A549 (cell line): ENCODE measurements around the gene PDLIM1. TPM values are rescaled to one million over a fixed set of nuclear protein-coding genes. Genes with fewer than 3 reads are reported as not detected.

ENCODE experiments used
- ATAC-seq, 2 experiments: fragments of 200-7000 bp in 1 of 2; fragments of >200 bp in 1 of 2; cut with Nextera tagmentation in 1 of 2; cut with Tn5 transposase in 1 of 2; 3 replicates each; pipeline versions ENCODE4 v1.8.0 to v1.9.1; 2018 to 2020; ENCODE audit warnings: mild to moderate bottlenecking in 1 of 2, moderate library complexity in 1 of 2
- CTCF ChIA-PET: fragments of 300-600 bp; sonication (Branson Sonifier 250); formaldehyde crosslinking; extraction: SDS; loops from one replicate; lab custom pipeline; 2021; ENCODE audit warnings: antibody characterized with exemption, inconsistent platforms; lab: Yijun Ruan, JAX
- POLR2A ChIA-PET: fragments of 350-600 bp; formaldehyde crosslinking; extraction: SDS; loops from one replicate; lab custom pipeline; 2021; ENCODE audit warnings: antibody characterized with exemption, inconsistent platforms; lab: Yijun Ruan, JAX
- DNase-seq, 2 experiments: peaks; one replicate each; pipeline versions ENCODE4 v3.0.0 to v3.0.0-alpha.2; 2011 to 2016; ENCODE audit warnings: low read depth in 1 of 2, low spot score in 1 of 2
- FAIRE-seq: peaks from 2 replicates; lab custom pipeline; 2011; peaks lifted over from hg19 to GRCh38; lab: Jason Lieb, UNC
- H3K27ac ChIP-seq, 2 experiments: fragments of >200 bp; sonication (Bioruptor Twin); formaldehyde crosslinking; 3 replicates each; pipeline ENCODE4 v1.5.1; 2016 to 2017
- H3K4me1 ChIP-seq: fragments of >200 bp; sonication (Bioruptor Twin); formaldehyde crosslinking; 3 replicates; pipeline ENCODE4 v1.6.1; 2016
- H3K4me2 ChIP-seq: fragments of >200 bp; sonication (Bioruptor Twin); formaldehyde crosslinking; 3 replicates; pipeline ENCODE4 v1.6.1; 2016
- H3K4me3 ChIP-seq: fragments of >200 bp; sonication (Bioruptor Twin); formaldehyde crosslinking; 3 replicates; pipeline ENCODE4 v1.5.1; 2016
- H3K9me3 ChIP-seq: fragments of >200 bp; sonication (Bioruptor Twin); formaldehyde crosslinking; 3 replicates; pipeline ENCODE4 v1.6.1; 2016
- CEBPB ChIP-seq, 2 experiments: fragments of >200 bp in 1 of 2; sonication (Bioruptor Twin) in 1 of 2; formaldehyde crosslinking in 1 of 2; IDR thresholded peaks; 2 replicates each; pipeline ENCODE4 v1.6.1; 2012 to 2016
- CHD4 ChIP-seq: fragments of 200-600 bp; sonication (generic); IDR thresholded peaks from 2 replicates; pipeline ENCODE4 v1.6.1; 2016; ENCODE audit warnings: antibody characterized with exemption, mild to moderate bottlenecking, borderline replicate concordance
- EHF ChIP-seq: fragments of 250-450 bp; sonication (Bioruptor Pico); IDR thresholded peaks from 2 replicates; pipeline ENCODE4 v1.5.0; 2020; ENCODE audit warnings: mild to moderate bottlenecking
- EHMT2 ChIP-seq: fragments of 200-600 bp; sonication (generic); IDR thresholded peaks from 2 replicates; pipeline ENCODE4 v1.6.1; 2016; ENCODE audit warnings: antibody characterized with exemption, low read depth, mild to moderate bottlenecking, moderate library complexity
- FOSL2 ChIP-seq, 2 experiments: fragments of 450-650 bp in 1 of 2; fragments of >200 bp in 1 of 2; sonication (Bioruptor Twin) in 1 of 2; formaldehyde crosslinking; IDR thresholded peaks; 2 replicates each; pipeline versions ENCODE4 v1.5.0 to v1.6.1; 2016 to 2020; ENCODE audit warnings: mild to moderate bottlenecking in 1 of 2, moderate library complexity in 1 of 2
- FOXS1 ChIP-seq: fragments of 250-450 bp; sonication (Bioruptor Pico); IDR thresholded peaks from 2 replicates; pipeline ENCODE4 v1.5.0; 2020; ENCODE audit warnings: mild to moderate bottlenecking, moderate library complexity
- GATA3 ChIP-seq: IDR thresholded peaks from 2 replicates; pipeline ENCODE4 v1.6.1; 2012; ENCODE audit warnings: borderline replicate concordance
- HEYL ChIP-seq: fragments of 250-450 bp; sonication (Bioruptor Pico); IDR thresholded peaks from 2 replicates; pipeline ENCODE4 v1.8.0; 2021; ENCODE audit warnings: mild to moderate bottlenecking, moderate library complexity
- HOXA7 ChIP-seq: fragments of 250-450 bp; sonication (Bioruptor Pico); IDR thresholded peaks from 2 replicates; pipeline ENCODE4 v1.5.0; 2020; ENCODE audit warnings: mild to moderate bottlenecking, moderate library complexity
- HOXB13 ChIP-seq: fragments of 250-450 bp; sonication (Bioruptor Pico); IDR thresholded peaks from 2 replicates; pipeline ENCODE4 v1.5.0; 2020; ENCODE audit warnings: low read depth, mild to moderate bottlenecking, moderate library complexity
- JUNB ChIP-seq: fragments of >200 bp; sonication (Bioruptor Twin); formaldehyde crosslinking; IDR thresholded peaks from 2 replicates; pipeline ENCODE4 v1.6.1; 2016
- KDM1A ChIP-seq: fragments of 200-600 bp; sonication (generic); IDR thresholded peaks from 2 replicates; pipeline ENCODE4 v1.6.1; 2016; ENCODE audit warnings: low read depth, mild to moderate bottlenecking
- KDM5A ChIP-seq: fragments of 200-600 bp; sonication (generic); IDR thresholded peaks from 2 replicates; pipeline ENCODE4 v1.6.1; 2016; ENCODE audit warnings: antibody characterized with exemption, mild to moderate bottlenecking
- MAZ ChIP-seq: fragments of 150-350 bp; IDR thresholded peaks from 2 replicates; pipeline ENCODE4 v1.6.1; 2014; ENCODE audit warnings: antibody characterized with exemption, low read depth, low read length, borderline replicate concordance
- MYC ChIP-seq: IDR thresholded peaks from 2 replicates; pipeline ENCODE4 v1.6.1; 2012; ENCODE audit warnings: mild to moderate bottlenecking, inconsistent platforms, low read length, improper control_type of control experiment, borderline replicate concordance
- NFE2L2 ChIP-seq: fragments of 150-350 bp; conservative IDR thresholded peaks from 2 replicates; pipeline ENCODE4 v1.6.1; 2014; ENCODE audit warnings: low read length
- NPAS2 ChIP-seq: fragments of 250-450 bp; sonication (Bioruptor Pico); IDR thresholded peaks from 2 replicates; pipeline ENCODE4 v1.8.0; 2022; ENCODE audit warnings: mild to moderate bottlenecking, moderate library complexity, borderline replicate concordance
- RAD21 ChIP-seq, 2 experiments: fragments of >200 bp in 1 of 2; sonication (Bioruptor Twin) in 1 of 2; formaldehyde crosslinking in 1 of 2; IDR thresholded peaks in 1 of 2; conservative IDR thresholded peaks in 1 of 2; 2 replicates in 1 of 2; 3 replicates in 1 of 2; pipeline ENCODE4 v1.6.1; 2012 to 2018; ENCODE audit warnings: inconsistent platforms in 1 of 2
- RCOR1 ChIP-seq: fragments of 150-350 bp; IDR thresholded peaks from 2 replicates; pipeline ENCODE4 v1.6.1; 2014; ENCODE audit warnings: antibody characterized with exemption, low read length, low read depth
- REST ChIP-seq: fragments of 200-600 bp; sonication (generic); IDR thresholded peaks from 2 replicates; pipeline ENCODE4 v1.6.1; 2016; ENCODE audit warnings: antibody characterized with exemption, mild to moderate bottlenecking, moderate library complexity
- SMC3 ChIP-seq: fragments of >200 bp; sonication (Bioruptor Twin); formaldehyde crosslinking; IDR thresholded peaks from 3 replicates; pipeline ENCODE4 v1.6.1; 2018; ENCODE audit warnings: inconsistent platforms
- SREBF2 ChIP-seq: fragments of 450-650 bp; IDR thresholded peaks from 2 replicates; pipeline ENCODE4 v1.6.1; 2014; ENCODE audit warnings: mild to moderate bottlenecking, moderate library complexity
- TFCP2L1 ChIP-seq: fragments of 250-450 bp; sonication (Bioruptor Pico); IDR thresholded peaks from 2 replicates; pipeline ENCODE4 v1.5.0; 2021; ENCODE audit warnings: mild to moderate bottlenecking
- USF2 ChIP-seq: fragments of 450-650 bp; IDR thresholded peaks from 2 replicates; pipeline ENCODE4 v1.6.1; 2014; ENCODE audit warnings: antibody characterized with exemption
- ZSCAN20 ChIP-seq: fragments of 250-450 bp; sonication (Bioruptor Pico); IDR thresholded peaks from 2 replicates; pipeline ENCODE4 v1.8.0; 2022; ENCODE audit warnings: mild to moderate bottlenecking, moderate library complexity
- WGBS: methylation state at CpG from one replicate; pipeline ENCODE4 v1.1.6; 2017; ENCODE audit errors: missing lambda C conversion rate; 5-methylcytosine and 5-hydroxymethylcytosine counted together
- polyA plus RNA-seq, 4 experiments: library from polyadenylated mRNA; depleted of rRNA in 3 of 4; stranded (reverse); fragments of >200 nt; fragmentation: RNase III in 1 of 4; extraction: RNeasy Plus Mini Kit Qiagen cat#74134 plus additional on column Dnase treatment in 1 of 4; gene quantifications; 2 replicates in 3 of 4; 3 replicates in 1 of 4; pipeline ENCODE4 v1.2.3, GENCODE V29; 2011 to 2017
- TF ChIP-seq, protein P1 (sequence below): fragments of >200 bp; sonication (Bioruptor Twin); formaldehyde crosslinking; IDR thresholded peaks from 3 replicates; pipeline ENCODE4 v1.5.1; 2016

Gene PDLIM1
- polyA plus RNA-seq, 2 of the 4 experiments (the other 2 are of a cell fraction) = 92.5 to 128 TPM

- ATAC-seq = no peak
- POLR2A ChIA-PET = no interaction called here
- no peak for DNase-seq
- H3K9me3 ChIP-seq = no peaks in the 10 kb centered on the region
- 92% methylated on average over 3 of the region's 3 CpGs for WGBS
- CTCF ChIA-PET = interaction anchor here (1.1 to 3.3 kb wide), 2 partner anchors 10 to 39 kb away, joined by 4 to 7 read pairs; no protein-coding TSS in a partner anchor
- H3K27ac ChIP-seq = 0 out of 6 replicates have a peak overlapping the region, but pooled peaks of 1 of the 2 experiments have one; percentile 5
- H3K4me2 ChIP-seq = no peak overlapping the region
- FAIRE-seq = no peak
- TF ChIP-seq REST (no peak), ZSCAN20 (no peak), NFE2L2 (no peak), JUNB (no peak), CHD4 (no peak), GATA3 (no peak), HOXA7 (CRISPR knock-in tag) (no peak), RCOR1 (no peak), MAZ (no peak), EHF (CRISPR knock-in tag) (no peak), FOSL2 (IDR thresholded peaks at IDR 0.05) (no peak), FOSL2 (CRISPR knock-in tag; IDR thresholded peaks at IDR 0.05) (no peak), CEBPB (IDR thresholded peaks at IDR 0.05) (no peak), USF2 (no peak)
- peaks cover 80% of the 10 kb centered on the region for H3K4me1 ChIP-seq
- no peak overlapping the region for H3K4me3 ChIP-seq
These were observed 6.0 kb downstream of the PDLIM1 start for GRCh38 chr10:95284807-95285206.

GRCh38 chr10:95282107-95282506 lies 8.7 kb downstream of the PDLIM1 start:
- WGBS = 45% methylated on average over 3 of the region's 3 CpGs
- peak; percentile 33 to 59; a peak in 3 of 6 replicates for ATAC-seq
- Histone ChIP-seq H3K9me3 (no peaks in the 10 kb centered on the region), H3K27ac (peak overlapping the region; percentile 78 to 83), H3K4me1 (peaks cover 84% of the 10 kb centered on the region), H3K4me2 (peak overlapping the region; percentile 74), H3K4me3 (no peak overlapping the region)
- DNase-seq = no peak
- FAIRE-seq = no peak
- POLR2A ChIA-PET = no interaction called here
- CTCF ChIA-PET = interaction anchor here (1.1 to 6.3 kb wide), 9 partner anchors 7 to 81 kb away, joined by 4 to 24 read pairs (median 5); no protein-coding TSS in a partner anchor
- TF ChIP-seq NFE2L2 = no peak
- TF ChIP-seq, protein P1, sequence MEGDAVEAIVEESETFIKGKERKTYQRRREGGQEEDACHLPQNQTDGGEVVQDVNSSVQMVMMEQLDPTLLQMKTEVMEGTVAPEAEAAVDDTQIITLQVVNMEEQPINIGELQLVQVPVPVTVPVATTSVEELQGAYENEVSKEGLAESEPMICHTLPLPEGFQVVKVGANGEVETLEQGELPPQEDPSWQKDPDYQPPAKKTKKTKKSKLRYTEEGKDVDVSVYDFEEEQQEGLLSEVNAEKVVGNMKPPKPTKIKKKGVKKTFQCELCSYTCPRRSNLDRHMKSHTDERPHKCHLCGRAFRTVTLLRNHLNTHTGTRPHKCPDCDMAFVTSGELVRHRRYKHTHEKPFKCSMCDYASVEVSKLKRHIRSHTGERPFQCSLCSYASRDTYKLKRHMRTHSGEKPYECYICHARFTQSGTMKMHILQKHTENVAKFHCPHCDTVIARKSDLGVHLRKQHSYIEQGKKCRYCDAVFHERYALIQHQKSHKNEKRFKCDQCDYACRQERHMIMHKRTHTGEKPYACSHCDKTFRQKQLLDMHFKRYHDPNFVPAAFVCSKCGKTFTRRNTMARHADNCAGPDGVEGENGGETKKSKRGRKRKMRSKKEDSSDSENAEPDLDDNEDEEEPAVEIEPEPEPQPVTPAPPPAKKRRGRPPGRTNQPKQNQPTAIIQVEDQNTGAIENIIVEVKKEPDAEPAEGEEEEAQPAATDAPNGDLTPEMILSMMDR = no peak
- TF ChIP-seq MYC = no peak
- TF ChIP-seq CEBPB (IDR thresholded peaks at IDR 0.05) = no peak
- TF ChIP-seq SREBF2 = no peak
- TF ChIP-seq SMC3 = no peak
- no peak for TF ChIP-seq RAD21 (conservative IDR thresholded peaks at IDR 0.05 in 1 of 2, IDR thresholded peaks at IDR 0.05 in 1 of 2)
- no peak for TF ChIP-seq TFCP2L1 (CRISPR knock-in tag)
- TF ChIP-seq NPAS2 = no peak
- TF ChIP-seq KDM1A = no peak
- no peak for TF ChIP-seq EHF (CRISPR knock-in tag)
- no peak for TF ChIP-seq HEYL
- TF ChIP-seq HOXB13 (CRISPR knock-in tag) = no peak
- TF ChIP-seq FOXS1 (CRISPR knock-in tag) = no peak
- TF ChIP-seq KDM5A = no peak
- TF ChIP-seq EHMT2 = no peak
